Uterus (tissue), 4 donors: ENCODE measurements around the gene DNASE1. TPM values are rescaled to one million over a fixed set of nuclear protein-coding genes. Genes with fewer than 3 reads are reported as not detected.
"Not testable (repeated sequence)": the region's sequence is repeated elsewhere in the genome, so short reads cannot be mapped to it uniquely, and the experiment has no call there.

ENCODE experiments used
- DNase-seq, 2 donors: peaks; one replicate each; pipeline ENCODE4 v3.0.0-alpha.2; 2019 to 2020
- H3K27ac ChIP-seq, 2 donors: fragments of 200-600 bp; sonication (generic); 1 replicate in 1 of 2; 2 replicates in 1 of 2; pipeline ENCODE4 v1.5.1; 2016 to 2018
- H3K27me3 ChIP-seq, 2 donors: fragments of 200-600 bp; sonication (generic); one replicate each; pipeline ENCODE4 v1.5.1; 2018 to 2019; ENCODE audit warnings: control low read depth in 1 of 2
- H3K36me3 ChIP-seq, 2 donors: fragments of 200-600 bp; sonication (generic); one replicate each; pipeline ENCODE4 v1.5.1; 2019; ENCODE audit warnings: control low read depth in 1 of 2
- H3K4me1 ChIP-seq, 2 donors: fragments of 200-600 bp; sonication (generic); one replicate each; pipeline ENCODE4 v1.5.1; 2018 to 2019; ENCODE audit warnings: control low read depth in 1 of 2
- H3K4me3 ChIP-seq, 2 donors: fragments of 200-600 bp; sonication (generic); 1 replicate in 1 of 2; 2 replicates in 1 of 2; pipeline ENCODE4 v1.5.1; 2018 to 2019; ENCODE audit warnings: mild to moderate bottlenecking in 1 of 2
- H3K9me3 ChIP-seq, 2 donors: fragments of 200-600 bp; sonication (generic); one replicate each; pipeline ENCODE4 v1.5.1; 2019; ENCODE audit warnings: control low read depth in 1 of 2
- POLR2A ChIP-seq, 2 donors: fragments of 450-650 bp; IDR thresholded peaks; one replicate each; pipeline ENCODE4 v1.6.1; 2016; ENCODE audit warnings: antibody characterized with exemption in 2 of 2, mild to moderate bottlenecking in 1 of 2, moderate library complexity in 1 of 2
- intact Hi-C: fragments of 100-400 bp; cut with DNase I; formaldehyde crosslinking; loops from one replicate; pipeline ENCODE4 v1.15.1; 2023; ENCODE audit warnings: low total_unique reads
- total RNA-seq, 4 donors: library from RNA; depleted of rRNA in 3 of 4; stranded (reverse); fragments of >200 nt in 3 of 4; gene quantifications; one replicate each; pipeline versions ENCODE4 v1.1.0 to v1.2.4, GENCODE V29; 2014 to 2023
- TF ChIP-seq, protein P1 (sequence below), 4 experiments: fragments of 200-600 bp in 2 of 4; fragments of 450-650 bp in 2 of 4; sonication (generic) in 2 of 4; IDR thresholded peaks; one replicate each; pipeline ENCODE4 v1.5.1; 2016 to 2019; ENCODE audit warnings: antibody characterized with exemption in 4 of 4, mild to moderate bottlenecking in 2 of 4, moderate library complexity in 1 of 4
- donor health status: DM: yes; HTN: yes; CAD: no.

The DNASE1 gene
- total RNA-seq, 4 donors from 2014 or later: 3.2 to 34.3 (median 13.8) TPM

DNA sequence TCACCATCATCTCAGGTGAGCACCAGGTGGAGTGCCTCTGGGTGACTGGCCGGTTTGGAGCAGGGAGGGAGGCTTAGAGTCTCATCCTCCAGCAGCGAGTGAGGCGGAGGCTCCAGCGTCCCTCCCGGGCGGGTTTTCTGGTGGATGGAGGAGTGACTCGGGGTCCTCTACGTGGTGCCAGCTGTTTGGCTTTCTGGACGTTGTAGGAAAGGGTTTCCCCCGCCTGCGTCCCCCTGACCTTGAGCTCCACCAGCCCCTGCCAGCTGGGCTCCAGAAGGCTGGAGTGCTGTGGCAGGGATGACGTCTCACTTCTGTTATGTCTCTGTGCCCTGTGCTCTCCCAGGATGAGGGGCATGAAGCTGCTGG, 522 bp downstream of the DNASE1 start:
- intact Hi-C loops: no loop called here

DNA sequence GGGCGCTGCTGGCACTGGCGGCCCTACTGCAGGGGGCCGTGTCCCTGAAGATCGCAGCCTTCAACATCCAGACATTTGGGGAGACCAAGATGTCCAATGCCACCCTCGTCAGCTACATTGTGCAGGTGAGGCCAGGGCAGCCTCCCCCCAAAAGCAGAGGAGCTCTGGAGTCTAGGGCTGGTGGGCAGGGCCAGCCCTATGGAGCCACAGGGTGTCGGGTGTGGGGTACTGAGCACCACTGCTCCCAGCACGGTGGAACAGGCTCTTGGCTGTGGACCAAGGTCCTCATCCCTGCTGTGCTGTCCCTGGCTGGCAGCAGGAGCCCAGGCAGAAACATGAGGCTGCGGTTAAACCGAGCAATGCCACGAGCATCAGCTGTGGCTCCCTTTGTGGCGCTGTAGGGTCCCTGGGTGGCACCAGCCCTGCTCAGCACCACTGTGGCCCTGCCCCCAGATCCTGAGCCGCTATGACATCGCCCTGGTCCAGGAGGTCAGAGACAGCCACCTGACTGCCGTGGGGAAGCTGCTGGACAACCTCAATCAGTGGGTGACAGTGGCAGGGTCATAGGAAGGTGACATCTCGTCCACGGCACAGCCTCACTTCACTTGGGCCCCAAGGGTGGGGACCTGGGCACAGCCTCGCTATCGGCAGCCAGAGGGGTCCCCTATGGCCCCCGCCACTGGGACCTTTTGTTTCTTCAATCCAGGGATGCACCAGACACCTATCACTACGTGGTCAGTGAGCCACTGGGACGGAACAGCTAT, 1.1 kb downstream of the DNASE1 start:
- H3K4me1 ChIP-seq: no peaks in the 10 kb centered on the region
- DNase-seq: peak in 1 of 2 donors; percentile 10
- H3K27me3 ChIP-seq: no peaks in the 10 kb centered on the region
- TF ChIP-seq, protein P1, sequence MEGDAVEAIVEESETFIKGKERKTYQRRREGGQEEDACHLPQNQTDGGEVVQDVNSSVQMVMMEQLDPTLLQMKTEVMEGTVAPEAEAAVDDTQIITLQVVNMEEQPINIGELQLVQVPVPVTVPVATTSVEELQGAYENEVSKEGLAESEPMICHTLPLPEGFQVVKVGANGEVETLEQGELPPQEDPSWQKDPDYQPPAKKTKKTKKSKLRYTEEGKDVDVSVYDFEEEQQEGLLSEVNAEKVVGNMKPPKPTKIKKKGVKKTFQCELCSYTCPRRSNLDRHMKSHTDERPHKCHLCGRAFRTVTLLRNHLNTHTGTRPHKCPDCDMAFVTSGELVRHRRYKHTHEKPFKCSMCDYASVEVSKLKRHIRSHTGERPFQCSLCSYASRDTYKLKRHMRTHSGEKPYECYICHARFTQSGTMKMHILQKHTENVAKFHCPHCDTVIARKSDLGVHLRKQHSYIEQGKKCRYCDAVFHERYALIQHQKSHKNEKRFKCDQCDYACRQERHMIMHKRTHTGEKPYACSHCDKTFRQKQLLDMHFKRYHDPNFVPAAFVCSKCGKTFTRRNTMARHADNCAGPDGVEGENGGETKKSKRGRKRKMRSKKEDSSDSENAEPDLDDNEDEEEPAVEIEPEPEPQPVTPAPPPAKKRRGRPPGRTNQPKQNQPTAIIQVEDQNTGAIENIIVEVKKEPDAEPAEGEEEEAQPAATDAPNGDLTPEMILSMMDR (IDR thresholded peaks at IDR 0.05): no peak
- TF ChIP-seq POLR2A (IDR thresholded peaks at IDR 0.05): no peak
- no peaks in the 10 kb centered on the region for H3K36me3 ChIP-seq
- intact Hi-C loops: no loop called here
- H3K27ac ChIP-seq: no peak overlapping the region
- H3K4me3 ChIP-seq: no peak overlapping the region
- no peaks in the 10 kb centered on the region for H3K9me3 ChIP-seq

More for the DNA sequence above, 522 bp downstream of the DNASE1 start:
- no peak overlapping the region for H3K27ac ChIP-seq
- H3K4me1 ChIP-seq: no peaks in the 10 kb centered on the region
- no peaks in the 10 kb centered on the region for H3K36me3 ChIP-seq
- H3K27me3 ChIP-seq: no peaks in the 10 kb centered on the region
- TF ChIP-seq POLR2A (IDR thresholded peaks at IDR 0.05): no peak
- TF ChIP-seq, protein P1 (IDR thresholded peaks at IDR 0.05): no peak
- DNase-seq: peak in 1 of 2 donors; percentile 10
- no peak overlapping the region for H3K4me3 ChIP-seq
- no peaks in the 10 kb centered on the region for H3K9me3 ChIP-seq

DNA sequence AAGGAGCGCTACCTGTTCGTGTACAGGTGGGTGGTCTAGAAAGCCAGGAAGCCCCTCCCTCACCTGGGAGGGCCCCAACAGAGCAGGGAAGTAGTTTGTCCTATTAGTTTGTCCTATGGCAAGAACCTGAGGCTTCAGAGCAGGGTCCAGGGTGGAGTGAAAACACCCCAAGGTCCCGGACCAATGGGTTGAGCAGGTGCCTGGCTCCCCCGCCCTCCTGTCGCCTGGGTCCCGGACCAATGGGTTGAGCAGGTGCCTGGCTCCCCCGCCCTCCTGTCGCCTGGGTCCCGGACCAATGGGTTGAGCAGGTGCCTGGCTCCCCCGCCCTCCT, 1.6 kb downstream of the DNASE1 start:
- H3K27ac ChIP-seq, H3K9me3 ChIP-seq, H3K4me3 ChIP-seq, intact Hi-C loops, H3K27me3 ChIP-seq, H3K4me1 ChIP-seq, H3K36me3 ChIP-seq: not testable (repeated sequence)
- DNase-seq: peak in 1 of 2 donors; percentile 5

DNA sequence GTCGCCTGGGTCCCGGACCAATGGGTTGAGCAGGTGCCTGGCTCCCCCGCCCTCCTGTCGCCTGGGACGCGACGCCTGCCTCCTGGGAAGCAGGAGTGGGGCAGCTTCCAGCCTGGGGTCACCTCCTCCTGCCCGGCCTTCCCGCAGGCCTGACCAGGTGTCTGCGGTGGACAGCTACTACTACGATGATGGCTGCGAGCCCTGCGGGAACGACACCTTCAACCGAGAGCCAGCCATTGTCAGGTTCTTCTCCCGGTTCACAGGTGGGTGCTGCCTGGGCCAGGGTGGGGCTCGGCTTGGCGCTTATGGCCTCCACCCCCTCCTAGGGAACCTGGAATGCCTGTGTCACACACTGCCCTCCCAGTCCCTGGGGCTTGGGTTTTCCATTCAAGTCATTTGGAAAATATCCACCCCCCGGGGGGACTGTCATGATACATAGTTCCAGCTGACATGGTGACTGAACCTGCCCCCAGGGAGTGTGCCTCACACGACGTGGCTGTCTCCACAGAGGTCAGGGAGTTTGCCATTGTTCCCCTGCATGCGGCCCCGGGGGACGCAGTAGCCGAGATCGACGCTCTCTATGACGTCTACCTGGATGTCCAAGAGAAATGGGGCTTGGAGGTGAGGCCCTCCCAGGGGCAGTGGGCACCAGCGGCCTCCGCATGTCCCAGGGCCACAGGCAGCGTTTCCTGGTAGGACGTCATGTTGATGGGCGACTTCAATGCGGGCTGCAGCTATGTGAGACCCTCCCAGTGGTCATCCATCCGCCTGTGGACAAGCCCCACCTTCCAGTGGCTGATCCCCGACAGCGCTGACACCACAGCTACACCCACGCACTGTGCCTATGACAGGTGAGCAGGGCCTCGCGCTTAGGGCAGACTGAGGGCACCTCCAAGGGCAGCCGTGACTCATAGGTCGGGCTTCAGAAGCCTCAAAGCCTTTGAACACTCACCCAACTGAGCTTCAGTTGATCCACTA, 2.3 kb downstream of the DNASE1 start:
- H3K36me3 ChIP-seq: no peaks in the 10 kb centered on the region

DNA sequence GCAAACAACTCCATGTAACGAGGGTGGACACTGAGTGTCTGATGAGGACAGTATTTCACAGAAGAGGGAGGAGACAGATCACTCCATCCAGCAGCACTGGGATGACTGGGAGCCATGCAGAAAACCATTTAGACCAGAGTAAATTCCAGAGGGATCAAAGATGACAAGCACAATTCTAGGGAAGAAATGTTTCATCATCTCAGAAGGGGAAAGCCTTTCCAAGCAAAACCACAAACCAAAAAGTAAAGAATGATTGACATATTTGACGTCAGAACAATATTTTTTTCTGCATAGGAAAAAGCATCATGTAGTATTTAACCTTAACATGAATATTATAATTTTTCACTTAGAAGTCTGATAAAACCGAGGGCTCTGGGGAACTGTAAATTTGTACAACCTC, 4.8 kb downstream of the DNASE1 start:
- H3K4me3 ChIP-seq: no peak overlapping the region
- DNase-seq: no peak
- H3K27me3 ChIP-seq: no peaks in the 10 kb centered on the region
- H3K27ac ChIP-seq: no peak overlapping the region
- intact Hi-C loops: no loop called here
- no peaks in the 10 kb centered on the region for H3K9me3 ChIP-seq
- TF ChIP-seq, protein P1 (IDR thresholded peaks at IDR 0.05): no peak
- no peak for TF ChIP-seq POLR2A (IDR thresholded peaks at IDR 0.05)
- no peaks in the 10 kb centered on the region for H3K36me3 ChIP-seq
- H3K4me1 ChIP-seq: no peaks in the 10 kb centered on the region

More for the DNA sequence above, 2.3 kb downstream of the DNASE1 start:
- no peak overlapping the region for H3K4me3 ChIP-seq
- H3K27me3 ChIP-seq: no peaks in the 10 kb centered on the region
- no peak overlapping the region for H3K27ac ChIP-seq
- H3K9me3 ChIP-seq: no peaks in the 10 kb centered on the region
- intact Hi-C loops: no loop called here
- H3K4me1 ChIP-seq: no peaks in the 10 kb centered on the region
- no peak for TF ChIP-seq POLR2A (IDR thresholded peaks at IDR 0.05)
- TF ChIP-seq, protein P1 (IDR thresholded peaks at IDR 0.05): no peak
- DNase-seq: peak in 1 of 2 donors; percentile 12
